WTC11 (cell line): ENCODE measurements around the gene HPCAL1.

ENCODE experiments used
- ATF3 ChIP-seq: sonication (generic); formaldehyde crosslinking; conservative IDR thresholded peaks from 2 replicates; pipeline ENCODE4 v1.8.1; 2022; ENCODE audit warnings: mild to moderate bottlenecking, missing genetic modification reagents
- CDX4 ChIP-seq: fragments of 250-450 bp; sonication (Bioruptor Pico); IDR thresholded peaks from 2 replicates; pipeline ENCODE4 v1.9.0; 2021; ENCODE audit warnings: moderate library complexity, mild to moderate bottlenecking, inconsistent platforms, borderline replicate concordance
- CTCF ChIP-seq: fragments of 200-600 bp; IDR thresholded peaks from 2 replicates; pipeline ENCODE4 v1.8.0; 2022; ENCODE audit warnings: antibody characterized with exemption
- ESRRA ChIP-seq: sonication (generic); formaldehyde crosslinking; IDR thresholded peaks from 2 replicates; pipeline ENCODE4 v1.8.1; 2022; ENCODE audit warnings: mild to moderate bottlenecking, missing genetic modification reagents, borderline replicate concordance
- FOXJ3 ChIP-seq: sonication (generic); formaldehyde crosslinking; IDR thresholded peaks from 2 replicates; pipeline ENCODE4 v1.9.0; 2021; ENCODE audit warnings: missing genetic modification reagents, mild to moderate bottlenecking, borderline replicate concordance
- JUN ChIP-seq: sonication (generic); formaldehyde crosslinking; IDR thresholded peaks from 2 replicates; pipeline ENCODE4 v1.8.0; 2023; ENCODE audit warnings: mild to moderate bottlenecking, missing genetic modification reagents
- TCF7 ChIP-seq: sonication (generic); formaldehyde crosslinking; IDR thresholded peaks from 2 replicates; pipeline ENCODE4 v1.8.0; 2022; ENCODE audit warnings: mild to moderate bottlenecking, low read depth, missing genetic modification reagents, moderate library complexity
- TEAD1 ChIP-seq: sonication (generic); formaldehyde crosslinking; IDR thresholded peaks from 2 replicates; pipeline ENCODE4 v1.8.0; 2022; ENCODE audit warnings: mild to moderate bottlenecking, missing genetic modification reagents
- USF1 ChIP-seq: sonication (generic); formaldehyde crosslinking; IDR thresholded peaks from 2 replicates; pipeline ENCODE4 v1.8.0; 2022; ENCODE audit warnings: mild to moderate bottlenecking, missing genetic modification reagents
- ZBTB21 ChIP-seq: sonication (generic); formaldehyde crosslinking; IDR thresholded peaks from 2 replicates; pipeline ENCODE4 v1.8.1; 2023; ENCODE audit warnings: mild to moderate bottlenecking, missing genetic modification reagents, borderline replicate concordance
- ZBTB43 ChIP-seq: sonication (generic); formaldehyde crosslinking; IDR thresholded peaks from 2 replicates; pipeline ENCODE4 v1.8.1; 2023; ENCODE audit warnings: mild to moderate bottlenecking, missing genetic modification reagents

GRCh38 chr2:10382354-10383061 is 79.8 kb downstream of the HPCAL1 start:
- TF ChIP-seq CTCF = no peak
- no peak for TF ChIP-seq TEAD1 (CRISPR knock-in tag)
- no peak for TF ChIP-seq ATF3
- TF ChIP-seq ZBTB21 = no peak
- TF ChIP-seq ZBTB43 (CRISPR knock-in tag) = no peak
- TF ChIP-seq CDX4 (CRISPR knock-in tag) = no peak
- TF ChIP-seq ESRRA (CRISPR knock-in tag) = no peak
- TF ChIP-seq USF1 = no peak
- TF ChIP-seq TCF7 (CRISPR knock-in tag) = no peak
- no peak for TF ChIP-seq FOXJ3
- no peak for TF ChIP-seq JUN
